Activated CD8-positive, alpha-beta memory T cell treated with anti-CD3 and anti-CD28 coated beads for 36 hours (primary cell): ENCODE measurements around the gene RMND5B. TPM values are rescaled to one million over a fixed set of nuclear protein-coding genes. Genes with fewer than 3 reads are reported as not detected.

Source experiments
- CTCF ChIA-PET: fragments of 350-600 bp; sonication (Branson Sonifier 250); formaldehyde crosslinking; loops from one replicate; lab custom pipeline; 2021; ENCODE audit warnings: antibody characterized with exemption; lab: Charles Lee
- POLR2A ChIA-PET: fragments of 350-600 bp; sonication (Branson Sonifier 250); formaldehyde crosslinking; loops from one replicate; lab custom pipeline; 2021; ENCODE audit warnings: antibody characterized with exemption; lab: Charles Lee
- total RNA-seq, 2 experiments: library from RNA; stranded (reverse); gene quantifications; one replicate each; pipeline ENCODE4 v1.2.3, GENCODE V29; 2021

RMND5B gene
- total RNA-seq, 2 experiments from 2014 or later, result 28.0 to 28.8 TPM

- ChIA-PET CTCF (interaction anchor here (3.0 kb wide), 1 partner anchor 34 kb away, joined by 7 read pairs; no protein-coding TSS in a partner anchor), POLR2A (interaction anchor here (1.0 kb wide), 1 partner anchor 20 kb away, joined by 3 read pairs; no protein-coding TSS in a partner anchor)
Observed at GRCh38 chr5:178110511-178110910, 20.3 kb upstream of the RMND5B start.

- POLR2A ChIA-PET, result no interaction called here
- CTCF ChIA-PET, result no interaction called here
Observed at GRCh38 chr5:178111925-178112324, 18.9 kb upstream of the RMND5B start.

GRCh38 chr5:178112545-178112944, 18.3 kb upstream of the RMND5B start:
- ChIA-PET CTCF (no interaction called here), POLR2A (no interaction called here)

GRCh38 chr5:178113141-178113787, 17.6 kb upstream of the RMND5B start, which contains the start of gene N4BP3:
Gene N4BP3 (plus strand): TSS chr5:178113532. CDS start chr5:178119584, 6,052 bp downstream.
- ChIA-PET POLR2A (no interaction called here), CTCF (no interaction called here)

- POLR2A ChIA-PET, result interaction anchor here (0.5 kb wide), 1 partner anchor 23 kb away, joined by 3 read pairs; no protein-coding TSS in a partner anchor
Observed at GRCh38 chr5:178113841-178114324, 16.9 kb upstream of the RMND5B start.

GRCh38 chr5:178114325-178115135, 16.3 kb upstream of the RMND5B start:
- CTCF ChIA-PET, result interaction anchor here (1.2 kb wide), 1 partner anchor 38 kb away, joined by 3 read pairs; no protein-coding TSS in a partner anchor
- POLR2A ChIA-PET, result interaction anchor here (0.5 to 1.1 kb wide), 3 partner anchors 24 to 90 kb away, joined by 3 to 4 read pairs (median 3); no protein-coding TSS in a partner anchor

More at GRCh38 chr5:178113841-178114324, 16.9 kb upstream of the RMND5B start:
- CTCF ChIA-PET, result no interaction called here

- POLR2A ChIA-PET, result interaction anchor here (0.6 to 1.1 kb wide), 3 partner anchors 40 to 1563 kb away, joined by 3 to 4 read pairs (median 3); no protein-coding TSS in a partner anchor
- CTCF ChIA-PET, result interaction anchor here (1.0 to 1.9 kb wide), 3 partner anchors 16 to 40 kb away, joined by 3 to 6 read pairs (median 3); no protein-coding TSS in a partner anchor
Observed at GRCh38 chr5:178115136-178115813, 15.5 kb upstream of the RMND5B start.

GRCh38 chr5:178115814-178116142, 15.0 kb upstream of the RMND5B start:
- ChIA-PET POLR2A (interaction anchor here (0.7 to 1.1 kb wide), 3 partner anchors 89 to 1562 kb away, joined by 3 to 4 read pairs (median 3); no protein-coding TSS in a partner anchor), CTCF (interaction anchor here (1.0 to 1.9 kb wide), 3 partner anchors 16 to 40 kb away, joined by 3 to 6 read pairs (median 3); no protein-coding TSS in a partner anchor)

GRCh38 chr5:178116143-178116885, 14.5 kb upstream of the RMND5B start:
- ChIA-PET CTCF (interaction anchor here (0.9 to 1.9 kb wide), 3 partner anchors 15 to 41 kb away, joined by 3 to 6 read pairs (median 3); no protein-coding TSS in a partner anchor), POLR2A (interaction anchor here (1.0 to 1.7 kb wide), 2 partner anchors 37 to 93 kb away, joined by 4 to 5 read pairs; partner anchors contain the start of gene NHP2)

- ChIA-PET POLR2A (interaction anchor here (1.7 kb wide), 1 partner anchor 35 kb away, joined by 5 read pairs; the partner anchor contains the start of gene NHP2), CTCF (no interaction called here)
Observed at GRCh38 chr5:178117923-178118701, 12.7 kb upstream of the RMND5B start.

- POLR2A ChIA-PET, result interaction anchor here (1.4 kb wide), 1 partner anchor 11 kb away, joined by 10 read pairs; the partner anchor contains the start of gene RMND5B
- CTCF ChIA-PET, result interaction anchor here (0.7 to 2.7 kb wide), 13 partner anchors 11 to 45 kb away, joined by 3 to 17 read pairs (median 5); partner anchors contain the start of genes NHP2 and RMND5B
Observed at GRCh38 chr5:178119915-178120606, 10.8 kb upstream of the RMND5B start.

- ChIA-PET POLR2A (interaction anchor here (1.4 kb wide), 1 partner anchor 10 kb away, joined by 10 read pairs; the partner anchor contains the start of gene RMND5B), CTCF (interaction anchor here (0.7 to 2.7 kb wide), 15 partner anchors 10 to 45 kb away, joined by 3 to 17 read pairs (median 5); partner anchors contain the start of genes NHP2 and RMND5B)
Observed at GRCh38 chr5:178120607-178121357, 10.0 kb upstream of the RMND5B start.

- POLR2A ChIA-PET, result interaction anchor here (0.6 to 1.4 kb wide), 2 partner anchors 10 to 573 kb away, joined by 3 to 10 read pairs; partner anchors contain the start of gene RMND5B
- CTCF ChIA-PET, result interaction anchor here (0.7 to 2.7 kb wide), 12 partner anchors 9 to 46 kb away, joined by 4 to 17 read pairs (median 5); partner anchors contain the start of genes NHP2 and RMND5B
Observed at GRCh38 chr5:178121391-178122276, 9.2 kb upstream of the RMND5B start.

- CTCF ChIA-PET, result interaction anchor here (1.1 to 2.0 kb wide), 3 partner anchors 9 to 47 kb away, joined by 4 to 6 read pairs (median 5); partner anchors contain the start of gene RMND5B
- POLR2A ChIA-PET, result interaction anchor here (0.6 kb wide), 1 partner anchor 574 kb away, joined by 3 read pairs; no protein-coding TSS in a partner anchor
Observed at GRCh38 chr5:178122346-178122745, 8.5 kb upstream of the RMND5B start.
